Left ventricle myocardium superior (tissue), 1 donor: ENCODE results near the gene IDH3A. TPM values are rescaled to one million over a fixed set of nuclear protein-coding genes. Genes with fewer than 3 reads are reported as not detected.
"Not testable (repeated sequence)": the region's sequence is repeated elsewhere in the genome, so short reads cannot be mapped to it uniquely, and the experiment has no call there.

Experiments
- ATAC-seq: fragments of 200-7000 bp; cut with Tn5 transposase; one replicate; pipeline ENCODE4 v1.9.1; 2020; ENCODE audit warnings: mild to moderate bottlenecking, moderate library complexity
- DNase-seq: peaks from one replicate; pipeline ENCODE4 v3.0.0-alpha.2; 2020
- intact Hi-C: fragments of 100-400 bp; cut with micrococcal nuclease; formaldehyde crosslinking; loops from one replicate; pipeline ENCODE4 v1.11.0; 2022
- total RNA-seq: library from RNA; stranded (reverse); fragmentation: NEBNext Ultra II Directional; extraction: Animal tissue kit (Norgen Biotek cat#: 25700); gene quantifications from one replicate; pipeline ENCODE4 v1.2.1, GENCODE V29; 2021
- donor health status: DM: no; HTN: yes; CAD: no; lungs with severe emphysema.

IDH3A gene
- total RNA-seq, 1 donor from 2014 or later = 470 TPM

DNA sequence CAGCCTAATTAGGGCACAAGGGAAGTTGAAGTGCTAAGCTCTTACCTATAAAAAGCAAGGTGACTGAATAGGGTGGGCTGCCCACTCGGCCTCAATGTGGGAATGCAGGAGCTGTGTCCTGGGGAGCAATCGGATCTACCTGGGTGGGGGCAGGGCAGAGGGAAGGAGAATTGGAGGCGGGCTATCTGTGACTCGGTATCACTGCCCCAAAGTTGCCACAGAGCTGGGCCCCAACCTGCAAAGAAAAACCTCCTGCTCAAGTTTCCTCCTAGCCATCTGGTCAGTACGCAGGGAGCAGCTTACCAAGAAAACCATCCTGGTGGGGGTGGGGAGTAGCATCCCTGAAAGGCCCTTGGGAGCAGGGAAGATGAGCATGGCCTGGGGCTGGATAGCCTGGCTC is 28.6 kb upstream of the IDH3A start:
- ATAC-seq = peak; percentile 41
- intact Hi-C loops = no loop called here
- DNase-seq = no peak

DNA sequence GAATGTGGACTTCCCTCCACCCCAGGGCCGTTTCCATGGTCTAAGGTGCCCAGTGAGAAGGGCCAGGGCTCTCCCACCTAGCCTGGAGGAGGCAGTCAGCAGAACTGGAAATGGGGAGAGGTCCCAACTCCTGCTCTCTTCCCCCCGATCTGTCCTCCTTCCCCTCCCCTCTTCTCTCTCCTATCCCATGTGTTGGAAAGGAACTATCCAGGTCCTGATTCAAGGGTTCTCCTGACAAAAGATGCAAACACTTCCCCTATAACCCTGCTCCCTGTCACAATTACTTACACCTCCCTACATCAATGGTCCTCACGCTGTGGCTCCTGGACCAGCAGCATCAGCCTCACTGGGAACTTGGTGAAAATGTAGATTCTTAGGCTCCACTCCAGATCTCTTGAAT is 23.9 kb upstream of the IDH3A start:
- intact Hi-C loops = no loop called here
- no peak for DNase-seq
- ATAC-seq = no peak

DNA sequence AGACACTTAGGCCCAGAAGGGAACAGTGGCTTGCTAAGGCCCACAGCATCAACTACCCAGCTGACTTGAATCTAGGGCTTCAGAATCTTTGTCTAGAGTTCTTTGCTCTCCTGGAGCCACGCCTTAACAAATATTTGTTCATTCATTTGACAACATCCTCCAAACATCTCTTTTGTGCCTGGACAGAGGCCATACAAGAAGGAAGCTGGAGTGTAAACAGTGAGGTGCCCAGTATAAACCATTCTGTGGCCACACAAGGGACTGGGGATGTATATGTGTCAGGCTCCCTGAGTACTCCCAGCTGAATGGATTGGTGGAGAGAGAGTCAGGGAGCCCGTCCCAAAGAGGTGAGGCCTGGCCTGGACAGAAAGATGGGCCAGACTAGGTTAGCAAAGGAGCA is 21.3 kb upstream of the IDH3A start:
- ATAC-seq (no peak), DNase-seq (no peak)
- intact Hi-C loops = no loop called here

DNA sequence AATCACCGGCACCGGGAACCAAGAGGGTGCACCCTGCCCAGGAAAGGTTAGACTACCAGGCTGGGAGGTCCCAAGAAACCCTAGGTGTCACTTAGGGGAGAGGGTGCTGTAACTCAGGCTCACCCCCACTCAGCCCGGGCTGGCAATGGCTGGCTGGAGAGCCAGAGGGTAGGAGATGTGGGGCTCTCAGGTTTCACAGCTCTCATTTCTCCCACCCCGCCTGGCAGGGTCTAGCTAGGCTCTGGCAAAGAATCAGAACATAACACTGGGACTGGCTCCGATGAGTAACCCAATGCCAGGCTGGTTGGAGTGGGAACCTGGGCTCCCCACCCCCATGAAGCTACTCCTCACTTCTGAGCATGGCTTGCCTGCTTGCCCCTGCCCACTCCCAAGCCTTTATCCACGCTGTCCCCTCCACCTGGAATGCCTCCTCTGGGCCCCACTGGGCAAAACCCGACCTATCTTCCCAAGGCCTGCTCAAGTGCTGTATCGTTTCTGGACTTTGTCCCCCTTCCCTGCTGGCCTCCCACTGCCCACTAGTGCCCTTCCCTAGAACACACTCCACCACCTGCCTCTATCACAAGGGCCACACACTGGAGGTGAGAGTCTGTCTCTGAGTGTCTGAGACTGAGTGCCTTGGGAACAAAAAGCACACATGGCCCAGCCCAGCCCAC is 19.9 kb upstream of the IDH3A start:
- ATAC-seq (peak; percentile 33), DNase-seq (no peak)
- intact Hi-C loops = no loop called here

DNA sequence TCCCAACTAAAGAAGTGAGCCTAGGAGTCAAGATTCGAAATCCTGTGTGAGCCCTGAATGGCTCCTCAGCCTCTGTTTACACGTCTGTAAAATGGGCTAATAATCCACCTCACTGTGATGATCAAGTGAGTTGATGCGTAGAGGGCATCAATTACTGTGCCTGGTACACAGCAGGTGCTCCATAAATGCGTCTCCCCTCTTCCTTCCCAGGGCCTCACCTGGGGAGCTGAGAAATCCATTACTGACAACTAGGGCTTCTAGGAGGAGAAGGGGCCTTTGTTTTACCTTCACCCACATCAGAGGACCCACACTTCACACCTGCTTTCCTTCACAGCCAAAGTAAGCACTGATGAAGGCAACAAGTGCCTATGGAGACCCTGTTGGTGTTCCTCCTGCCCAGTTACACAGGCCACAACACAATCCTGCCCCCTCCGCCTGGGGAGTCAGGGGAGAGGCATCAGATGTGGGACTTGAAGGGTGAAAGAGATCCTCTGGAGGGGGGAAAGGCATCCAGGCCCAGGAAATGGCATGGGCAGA is 19.3 kb upstream of the IDH3A start:
- DNase-seq (no peak), ATAC-seq (no peak)
- intact Hi-C loops = no loop called here

DNA sequence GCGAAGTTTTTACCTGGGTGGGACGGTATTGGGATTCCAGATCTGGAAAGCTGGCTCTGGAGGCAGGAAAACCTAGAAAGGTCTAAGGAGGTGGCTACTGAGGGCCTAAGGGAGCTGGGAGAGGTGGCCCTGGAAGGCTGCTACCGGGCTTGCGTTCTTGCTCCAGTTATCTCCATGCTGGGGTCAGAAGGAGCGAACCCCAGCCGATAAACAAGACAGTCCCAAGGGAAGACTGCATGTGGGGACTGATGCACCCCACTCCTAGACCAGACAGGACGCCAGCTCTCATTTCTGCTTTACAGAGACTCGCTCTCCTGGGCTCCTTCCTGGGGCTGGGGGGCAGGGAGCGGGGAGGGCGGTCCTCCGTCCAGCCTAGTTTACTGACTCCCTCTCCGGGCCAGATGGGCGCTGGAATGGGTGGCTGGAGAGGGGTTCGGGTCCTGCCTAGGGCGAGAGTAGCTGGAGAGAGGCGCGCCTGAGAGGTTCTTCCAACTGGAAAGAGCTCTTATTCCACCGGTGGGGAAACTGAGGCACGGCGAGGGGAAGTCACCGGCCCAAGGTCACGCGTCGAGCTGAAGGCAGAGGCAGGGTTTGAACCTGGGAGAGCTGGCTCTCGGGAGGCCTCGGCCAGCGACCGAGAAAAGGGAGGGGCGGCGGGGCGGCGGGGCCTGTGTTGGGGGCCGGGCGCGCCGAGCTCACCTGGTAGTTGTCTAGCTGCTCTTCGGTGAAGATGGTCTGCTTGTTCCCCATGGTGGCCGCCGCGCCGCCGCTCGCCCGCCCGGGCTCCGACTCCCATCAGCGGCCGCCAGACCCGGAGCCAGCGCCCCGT is 18.5 kb upstream of the IDH3A start:
- intact Hi-C loops = no loop called here
- no peak for DNase-seq
- ATAC-seq = no peak

DNA sequence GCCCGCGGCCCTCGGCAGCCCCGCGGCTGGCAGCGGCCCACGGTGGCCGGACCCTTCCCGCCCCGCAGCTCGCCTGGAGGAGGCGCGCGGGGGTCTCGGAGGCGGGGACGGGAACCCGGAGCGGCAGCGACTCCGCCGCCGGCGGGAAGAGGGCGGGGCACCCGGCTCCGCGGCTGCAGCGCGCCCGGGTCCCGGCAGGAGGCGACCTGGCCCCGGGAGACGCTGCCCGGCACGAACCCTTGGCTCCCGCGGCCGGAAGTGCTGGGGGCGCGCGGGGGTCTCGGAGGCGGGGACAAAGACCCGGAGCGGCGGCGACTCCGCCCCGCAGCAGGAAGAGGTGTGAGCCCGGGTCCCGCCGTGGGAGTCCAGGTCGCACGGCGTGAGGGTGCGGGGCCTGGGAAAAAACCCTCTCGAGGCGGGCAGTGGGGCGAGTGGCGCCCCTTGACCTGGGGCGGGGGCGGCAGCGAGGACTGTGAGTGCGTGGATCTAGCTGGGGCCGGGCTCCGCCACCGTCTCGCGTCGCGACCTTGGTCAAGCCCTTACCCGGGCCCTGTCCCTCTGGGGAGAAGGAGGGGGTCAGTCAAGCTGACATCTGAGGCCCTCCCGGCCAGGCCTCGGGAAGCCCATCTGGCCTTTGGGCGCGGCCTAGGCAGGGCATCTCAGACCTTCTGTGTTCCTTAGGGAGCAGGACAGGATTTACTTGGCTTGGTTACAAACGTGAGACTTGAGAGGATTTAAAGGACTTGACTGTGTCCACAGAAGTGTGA is 17.7 kb upstream of the IDH3A start, which contains the start of gene CIB2:
Gene CIB2, minus strand, starts transcription at position 151 of the 767 bp plus-strand sequence. CDS start 230 bp downstream, outside the sequence.
- intact Hi-C loops = no loop called here
- DNase-seq (peak; percentile 88), ATAC-seq (peak; percentile 95)

DNA sequence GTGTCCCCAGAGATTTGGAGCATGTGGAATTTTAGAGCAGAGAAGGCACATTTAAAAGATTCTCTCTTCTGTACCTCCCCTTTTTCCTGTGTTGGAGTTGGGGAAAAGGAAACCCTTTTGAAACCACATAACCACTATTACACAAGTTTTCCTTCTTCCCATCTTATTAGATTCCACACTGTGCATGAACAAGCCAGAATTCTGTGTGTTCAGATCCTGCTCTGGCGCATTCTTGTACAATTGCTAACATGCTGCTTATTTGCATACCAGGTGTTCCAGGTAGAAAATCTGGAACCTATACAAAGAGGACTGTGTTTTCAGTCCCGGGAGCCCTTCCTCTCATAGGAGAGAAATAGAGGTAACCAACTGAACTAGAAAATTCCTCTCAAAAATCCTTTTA is 15.4 kb upstream of the IDH3A start:
- DNase-seq = no peak
- intact Hi-C loops = no loop called here
- ATAC-seq = no peak

DNA sequence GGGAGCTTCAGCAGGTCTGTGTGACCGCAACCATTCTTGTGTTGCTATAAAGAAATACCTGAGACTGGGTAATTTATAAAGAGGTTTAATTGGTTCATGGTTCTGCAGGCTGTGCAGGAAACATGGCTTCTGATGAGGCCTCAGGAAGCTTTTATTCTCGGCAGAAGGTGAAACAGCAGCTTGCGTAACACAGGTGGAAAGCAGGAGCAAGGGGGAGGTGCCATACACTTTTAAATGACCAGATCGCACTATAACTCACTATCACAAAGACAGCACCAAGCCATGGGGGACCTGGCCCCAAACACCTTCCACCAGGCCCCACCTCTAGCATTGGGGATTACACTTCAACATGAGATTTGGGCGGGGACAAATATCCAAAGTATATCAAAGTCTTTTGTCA is 9.6 kb upstream of the IDH3A start:
- DNase-seq = no peak
- intact Hi-C loops = no loop called here
- no peak for ATAC-seq

DNA sequence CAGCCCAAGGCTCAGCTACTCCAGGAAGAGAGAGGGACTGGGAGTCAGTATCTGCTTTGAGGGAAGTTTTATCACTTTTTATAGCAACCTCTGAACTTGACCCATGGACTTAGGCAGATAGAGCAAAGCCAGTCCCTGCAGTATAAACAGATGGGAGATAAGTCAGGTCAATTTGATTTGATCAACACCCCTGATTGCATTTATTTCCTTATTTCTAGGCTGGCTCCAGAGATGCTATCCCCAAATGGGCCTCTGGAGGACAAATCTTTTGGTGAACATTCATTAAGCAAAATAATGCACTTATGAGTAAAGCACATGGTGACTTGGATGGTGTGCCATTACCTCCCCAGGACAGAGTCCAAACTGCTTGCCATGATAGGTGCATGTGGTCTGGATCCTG is 8.9 kb upstream of the IDH3A start:
- no peak for DNase-seq
- intact Hi-C loops = no loop called here
- no peak for ATAC-seq

DNA sequence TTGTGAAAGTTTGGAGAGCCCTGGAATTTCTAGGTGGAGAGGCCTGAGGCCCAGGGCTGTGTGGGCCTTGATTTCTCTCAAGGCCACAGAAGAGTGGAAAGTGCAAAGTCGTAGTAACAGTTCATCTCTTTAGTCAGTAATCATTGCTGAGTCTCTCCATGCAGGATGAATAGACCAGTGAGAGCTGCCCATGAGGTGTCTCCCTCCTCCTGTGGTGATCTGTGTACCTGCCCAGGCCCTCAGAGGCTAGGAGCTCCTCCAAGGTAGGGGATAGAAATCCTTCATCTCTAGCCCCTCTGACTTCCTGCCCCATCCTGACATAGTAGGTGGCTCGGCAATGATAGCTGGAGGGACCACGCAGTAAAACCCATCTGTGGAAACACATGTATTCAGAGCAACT is 6.8 kb upstream of the IDH3A start:
- DNase-seq (no peak), ATAC-seq (no peak)
- intact Hi-C loops = no loop called here

DNA sequence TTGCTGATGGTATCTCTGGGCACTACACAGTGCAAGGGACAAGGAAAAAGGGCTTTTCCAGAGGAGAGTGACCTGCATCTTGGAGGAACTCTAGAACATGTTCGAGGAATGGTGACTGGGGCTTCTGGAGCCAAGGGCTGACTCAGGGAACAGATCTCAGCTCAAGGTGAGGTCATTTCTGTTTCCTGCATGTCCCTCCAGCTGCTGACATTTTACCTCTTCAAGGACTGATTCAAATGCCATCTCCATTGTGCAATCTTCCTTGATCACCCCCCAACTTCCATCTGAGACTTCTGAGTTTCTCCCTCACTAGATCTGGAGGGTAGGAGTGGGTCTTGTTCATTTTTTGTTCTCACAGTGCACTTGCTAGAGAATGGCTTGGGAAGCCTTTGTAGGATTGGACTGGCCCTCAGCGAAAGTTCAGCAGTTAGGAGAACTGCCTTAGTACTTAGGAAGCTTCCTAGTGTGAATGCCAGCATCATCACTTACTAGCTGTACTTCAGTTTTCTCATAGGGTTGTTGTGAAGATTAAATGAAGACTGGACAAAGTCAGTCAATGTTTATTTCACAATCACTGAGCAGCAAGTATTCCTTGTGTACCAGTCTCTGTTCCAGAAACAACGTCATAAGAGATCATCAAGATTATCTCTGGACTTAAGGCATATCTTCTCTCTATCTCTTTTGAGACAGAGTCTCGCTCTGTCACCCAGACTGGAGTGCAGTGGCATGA is 2.6 kb upstream of the IDH3A start:
- DNase-seq = no peak
- no peak for ATAC-seq
- intact Hi-C loops = no loop called here

DNA sequence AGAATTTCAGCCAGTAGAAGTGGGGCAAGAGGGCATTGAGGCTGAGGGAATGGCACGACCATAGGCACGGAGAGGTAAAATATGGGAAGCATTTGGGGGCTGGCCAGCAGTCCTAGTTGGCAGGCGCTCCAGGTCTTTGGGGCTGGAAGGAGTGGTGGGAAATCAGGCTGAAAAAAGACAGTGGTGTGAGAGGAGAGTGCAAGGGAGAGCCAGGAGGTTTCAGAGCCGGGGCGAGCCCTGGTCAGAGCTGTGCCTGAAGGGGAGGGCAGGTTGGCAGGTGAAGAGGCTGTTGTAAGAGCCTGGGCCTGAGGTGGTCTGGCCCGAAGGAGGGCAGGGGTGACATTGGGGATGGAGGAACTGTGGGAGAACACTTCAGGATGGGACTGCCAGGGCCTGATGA is 1.6 kb upstream of the IDH3A start:
- ATAC-seq = peak; percentile 35
- peak; percentile 65 for DNase-seq
- intact Hi-C loops = no loop called here

DNA sequence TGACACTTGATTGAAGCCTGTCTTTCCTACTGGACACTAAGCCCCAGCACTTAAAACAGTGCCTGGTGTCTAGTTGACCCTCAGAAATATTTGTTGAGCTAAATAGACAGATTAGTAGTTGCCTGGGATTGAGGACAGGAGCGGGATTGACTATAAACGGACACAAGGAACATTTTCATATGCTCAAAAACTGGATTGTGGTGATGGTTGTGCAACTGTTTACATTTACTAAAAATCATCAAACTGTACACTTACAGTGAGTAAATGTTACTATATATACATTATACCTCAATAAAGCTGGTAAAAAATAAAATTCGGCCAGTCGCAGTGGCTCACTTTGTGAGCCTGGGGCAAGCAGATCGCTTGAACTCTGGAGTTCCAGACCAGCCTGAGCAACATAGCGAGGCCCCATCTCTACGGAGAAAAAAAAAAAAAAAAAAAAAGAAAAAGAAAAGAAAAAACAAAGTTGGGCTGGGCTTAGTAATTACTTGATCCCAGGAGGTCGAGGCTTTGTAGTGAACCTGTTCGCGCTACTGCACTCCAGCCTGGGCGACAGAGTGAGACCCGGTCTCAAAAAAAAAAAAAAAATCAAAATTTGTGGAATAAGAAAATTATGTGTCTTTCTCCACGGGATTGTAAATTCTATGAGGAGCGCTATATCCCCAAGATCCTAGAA is 632 bp upstream of the IDH3A start:
- no peak for DNase-seq
- intact Hi-C loops = no loop called here
- no peak for ATAC-seq

DNA sequence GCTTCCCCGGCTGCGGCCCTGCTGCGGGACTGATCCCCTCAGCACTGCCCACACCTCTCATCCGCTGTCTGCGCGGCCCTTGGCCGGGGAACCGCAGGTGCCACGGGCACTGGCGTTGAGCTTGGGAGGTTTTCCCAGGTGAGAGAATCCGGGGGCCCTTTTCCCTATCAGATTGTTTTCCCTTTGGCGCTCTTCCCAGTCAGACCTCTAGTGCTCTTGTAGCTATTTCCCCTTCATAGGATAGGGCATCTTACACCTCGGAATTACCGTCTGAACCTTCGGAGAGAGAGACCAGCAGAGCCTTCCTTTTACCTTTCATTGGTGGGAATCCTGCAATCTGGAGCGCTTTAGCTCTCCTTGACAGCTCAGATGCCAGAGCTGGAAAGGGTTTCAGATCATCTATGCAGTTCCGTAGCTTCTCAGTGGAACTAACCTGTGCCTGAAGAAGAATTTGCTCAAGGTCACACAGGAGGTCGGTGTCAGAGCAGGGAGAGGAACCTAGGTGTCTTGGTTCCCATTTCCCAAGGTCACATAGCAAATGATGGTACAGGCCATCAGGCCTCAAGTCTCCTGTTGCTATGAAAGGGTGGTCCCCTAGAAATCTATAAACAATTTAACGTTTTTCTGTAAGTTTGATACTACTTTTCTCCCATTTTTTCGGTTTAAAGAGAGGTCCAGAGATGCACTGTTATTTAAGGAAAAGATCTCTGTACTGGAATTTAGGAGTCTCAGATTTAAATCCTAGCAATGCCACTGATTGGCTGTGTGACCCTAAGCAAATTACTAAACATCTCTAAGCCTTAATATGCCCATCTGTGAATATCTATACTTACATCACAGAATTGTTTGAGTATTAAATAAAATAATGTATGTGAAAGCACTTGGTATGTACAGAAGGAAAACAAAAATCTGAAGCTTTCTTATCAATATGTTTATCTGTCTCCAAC is 916 bp downstream of the IDH3A start:
- ATAC-seq (peak; percentile 1), DNase-seq (no peak)
- intact Hi-C loops = no loop called here

DNA sequence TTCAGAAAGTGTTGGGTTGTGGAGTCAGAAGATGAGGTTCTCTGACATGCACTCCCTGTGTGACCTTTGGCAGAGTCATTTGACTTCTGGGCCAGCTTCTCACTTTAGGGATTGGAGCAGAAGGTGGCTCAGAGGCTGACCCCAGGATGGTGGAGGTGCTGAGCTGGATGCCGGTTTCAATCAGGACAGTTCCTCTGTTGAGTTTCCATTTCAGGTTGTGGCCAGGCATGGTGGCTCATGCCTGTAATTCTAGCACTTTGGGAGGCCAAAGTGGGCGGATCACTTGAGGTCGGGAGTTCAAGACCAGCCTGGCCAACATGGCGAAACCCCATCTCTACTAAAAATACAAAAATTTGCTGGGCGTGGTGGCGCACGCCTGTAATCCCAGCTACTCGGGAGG is 1.9 kb downstream of the IDH3A start:
- not testable (repeated sequence) for ATAC-seq

DNA sequence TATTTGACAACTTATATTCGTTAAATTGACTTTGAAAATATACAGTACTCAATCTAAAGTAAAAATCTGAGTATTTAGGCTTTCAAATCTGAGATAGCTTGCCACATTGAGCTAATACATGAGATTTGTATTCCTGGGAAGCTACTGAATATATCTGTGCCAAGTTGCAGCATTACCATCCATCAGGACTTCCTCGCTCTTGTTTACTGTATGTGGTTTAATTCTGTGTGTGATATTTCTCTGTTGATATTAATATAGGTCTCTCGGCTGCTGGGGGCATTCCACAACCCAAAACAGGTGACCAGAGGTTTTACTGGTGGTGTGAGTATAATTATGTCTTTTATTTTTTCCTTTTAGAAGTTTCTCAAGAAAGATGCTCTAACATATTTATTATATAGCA is 5.8 kb downstream of the IDH3A start:
- DNase-seq (no peak), ATAC-seq (no peak)
- intact Hi-C loops = no loop called here

More for the DNA sequence above, 1.9 kb downstream of the IDH3A start:
- intact Hi-C loops, DNase-seq: not testable (repeated sequence)
